Posterior vena cava (tissue), 2 donors: ENCODE measurements around the gene EBF4. TPM values are rescaled to one million over a fixed set of nuclear protein-coding genes. Genes with fewer than 3 reads are reported as not detected.
A peak's percentile ranks its signal among the peaks of the same experiment; 100 is the strongest.
"Not testable (repeated sequence)": the region's sequence is repeated elsewhere in the genome, so short reads cannot be mapped to it uniquely, and the experiment has no call there.

Experiments used
- DNase-seq: peaks from one replicate; pipeline ENCODE4 v3.0.0-alpha.2; 2020; ENCODE audit warnings: low spot score
- intact Hi-C, 2 donors: fragments of 100-400 bp; cut with DNase I; formaldehyde crosslinking; loops; one replicate each; pipeline versions ENCODE4 v1.14.1 to v1.14.2; 2022 to 2023
- total RNA-seq, 2 donors: library from RNA; stranded (reverse); fragmentation: NEBNext Ultra II Directional; extraction: Animal tissue kit (Norgen Biotek cat#: 25700); gene quantifications; one replicate each; pipeline ENCODE4 v1.2.1, GENCODE V29; 2021
- donor health status: DM: yes; HTN: yes; CAD: no.
- donor health status: DM: yes; HTN: yes; CAD: no.

The EBF4 gene
- total RNA-seq, 2 donors from 2014 or later = 11.1 to 17.4 TPM

GRCh38 chr20:2767768-2768631 is 75.4 kb downstream of the EBF4 start:
- intact Hi-C loops = loop anchor here in 1 of 2 donors (2.0 kb wide), 1 partner anchor 21 kb away; no protein-coding TSS in a partner anchor
- peak; percentile 74 for DNase-seq

- intact Hi-C loops = no loop called here
- peak; percentile 22 for DNase-seq
Measured at GRCh38 chr20:2768632-2769015, 76.0 kb downstream of the EBF4 start.

DNA sequence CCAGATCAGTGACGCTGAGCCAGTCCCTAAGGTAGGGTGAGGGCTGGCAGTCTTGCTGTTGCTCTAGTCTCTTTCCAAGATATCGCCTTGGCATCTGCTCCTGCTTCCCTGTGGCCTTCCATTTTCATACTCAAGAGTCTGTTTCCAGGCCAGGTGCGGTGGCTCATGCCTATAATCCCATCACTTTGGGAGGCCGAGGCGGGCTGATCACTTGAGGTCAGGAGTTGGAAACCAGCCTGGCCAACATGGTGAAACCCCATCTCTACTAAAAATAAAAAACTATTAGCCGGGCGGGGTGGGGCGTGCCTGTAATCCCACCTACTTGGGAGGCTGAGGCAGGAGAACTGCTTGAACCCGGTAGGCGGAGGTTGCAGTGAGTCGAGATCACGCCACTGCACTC is 77.5 kb downstream of the EBF4 start:
- peak; percentile 18 for DNase-seq
- intact Hi-C loops = not testable (repeated sequence)

GRCh38 chr20:2771631-2772080 is 79.1 kb downstream of the EBF4 start:
- intact Hi-C loops = no loop called here
- peak; percentile 42 for DNase-seq

DNA sequence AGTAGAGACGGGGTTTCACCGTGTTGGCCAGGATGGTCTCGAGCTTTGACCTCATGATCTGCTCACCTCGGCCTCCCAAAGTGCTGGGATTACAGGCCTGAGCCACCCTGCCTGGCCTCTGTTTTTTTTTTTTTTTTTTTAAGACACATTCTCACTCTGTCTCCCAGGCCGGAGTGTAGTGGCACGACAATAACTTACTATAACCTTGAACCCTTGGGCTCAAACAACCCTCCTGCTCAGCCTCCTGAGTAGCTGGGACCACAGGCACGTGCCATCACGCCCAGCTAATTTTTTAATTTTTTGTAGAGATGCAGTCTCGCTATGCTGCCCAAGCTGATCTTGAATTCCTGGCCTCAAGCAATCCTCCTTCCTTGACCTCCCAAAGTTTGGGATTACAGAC is 81.2 kb downstream of the EBF4 start:
- DNase-seq = peak; percentile 34
- intact Hi-C loops = no loop called here

DNA sequence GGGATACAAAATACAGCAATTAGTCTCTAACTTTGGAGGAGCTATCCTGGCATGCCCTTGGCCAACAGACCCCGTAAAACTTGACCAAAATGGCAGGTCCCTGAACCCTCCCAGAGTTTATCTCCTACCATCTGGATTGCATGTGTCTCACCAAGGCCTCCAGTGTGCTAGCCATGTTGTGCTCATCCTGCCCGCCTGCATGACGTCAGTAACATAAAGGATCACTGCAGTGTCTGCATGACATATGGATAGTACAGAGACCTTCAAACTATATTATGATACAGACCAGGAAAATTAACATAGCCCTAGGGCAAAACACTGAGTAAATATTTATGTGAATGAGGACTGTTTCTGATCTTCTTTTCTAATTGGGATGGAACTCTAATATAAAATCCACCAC is 82.6 kb downstream of the EBF4 start:
- peak; percentile 35 for DNase-seq
- intact Hi-C loops = no loop called here

DNA sequence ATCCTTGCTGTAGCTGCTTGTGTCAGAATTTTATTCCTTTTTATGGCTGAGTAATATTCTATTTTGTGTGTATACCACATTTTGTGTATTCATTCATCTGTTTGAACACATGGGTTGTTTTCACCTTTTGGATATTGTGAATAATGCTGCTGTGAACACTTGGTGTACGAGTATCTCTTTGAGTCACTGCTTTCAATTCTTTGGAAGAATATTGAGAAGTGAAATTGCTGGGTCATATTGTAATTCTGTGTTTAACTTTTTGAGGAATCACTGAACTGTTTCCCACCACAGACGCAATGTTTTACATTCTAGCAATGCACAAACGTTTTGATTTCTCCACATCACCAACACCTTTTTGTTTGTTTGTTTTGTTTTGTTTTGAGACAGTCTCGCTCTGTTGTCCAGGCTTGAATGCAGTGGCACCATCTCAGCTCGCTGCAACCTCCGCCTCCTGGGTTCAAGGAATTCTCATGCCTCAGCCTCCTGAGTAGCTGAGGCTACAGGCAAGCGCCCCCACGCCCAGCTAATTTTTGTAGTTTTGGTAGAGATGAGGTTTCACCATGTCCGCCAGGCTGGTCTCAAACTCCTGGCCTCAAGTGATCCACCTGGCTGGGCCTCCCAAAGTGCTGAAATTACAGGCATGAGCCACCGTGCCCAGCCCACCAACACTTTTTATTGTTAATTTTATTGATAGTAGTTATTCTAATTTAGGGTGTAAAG is 86.2 kb downstream of the EBF4 start:
- intact Hi-C loops = no loop called here
- DNase-seq = no peak

GRCh38 chr20:2780948-2781347 is 88.4 kb downstream of the EBF4 start:
- DNase-seq = no peak
- intact Hi-C loops = loop anchor here in 1 of 2 donors (10.0 kb wide), 1 partner anchor 776 kb away; no protein-coding TSS in a partner anchor

DNA sequence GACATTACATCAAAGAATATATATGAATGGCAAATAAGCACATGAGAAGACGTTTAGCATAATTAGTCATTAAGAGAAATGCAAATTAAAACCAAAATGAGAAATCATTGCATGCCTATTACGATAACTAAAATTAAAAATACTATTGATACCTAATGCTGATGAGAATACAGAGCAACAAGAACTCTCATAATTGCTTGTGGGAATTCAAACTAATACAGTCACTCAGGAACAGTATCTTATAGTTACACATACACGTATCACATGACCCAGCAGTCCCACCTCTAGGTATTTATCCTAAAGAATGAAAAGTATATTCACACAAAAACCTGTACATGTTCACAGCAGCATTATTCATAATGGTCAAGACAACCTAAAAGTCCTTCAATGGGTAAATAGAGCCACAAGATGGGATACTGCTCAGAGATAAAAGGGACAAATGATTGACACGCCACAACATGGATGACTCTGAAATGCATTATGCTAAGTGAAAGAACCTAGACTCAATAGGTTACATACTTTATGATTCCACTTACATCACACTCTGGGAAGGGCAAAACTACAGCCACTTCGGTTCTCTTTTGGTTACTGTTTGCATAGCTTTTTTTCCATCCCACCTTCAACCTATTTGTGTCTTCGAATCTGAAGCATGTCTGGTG is 91.5 kb downstream of the EBF4 start:
- DNase-seq = no peak
- intact Hi-C loops = loop anchor here in 1 of 2 donors (10.0 kb wide), 1 partner anchor 779 kb away; no protein-coding TSS in a partner anchor

- intact Hi-C loops = no loop called here
- no peak for DNase-seq
Measured at GRCh38 chr20:2793471-2793870, 100.9 kb downstream of the EBF4 start.

- intact Hi-C loops = no loop called here
- DNase-seq = peak; percentile 56
Measured at GRCh38 chr20:2794202-2794748, 101.7 kb downstream of the EBF4 start.

DNA sequence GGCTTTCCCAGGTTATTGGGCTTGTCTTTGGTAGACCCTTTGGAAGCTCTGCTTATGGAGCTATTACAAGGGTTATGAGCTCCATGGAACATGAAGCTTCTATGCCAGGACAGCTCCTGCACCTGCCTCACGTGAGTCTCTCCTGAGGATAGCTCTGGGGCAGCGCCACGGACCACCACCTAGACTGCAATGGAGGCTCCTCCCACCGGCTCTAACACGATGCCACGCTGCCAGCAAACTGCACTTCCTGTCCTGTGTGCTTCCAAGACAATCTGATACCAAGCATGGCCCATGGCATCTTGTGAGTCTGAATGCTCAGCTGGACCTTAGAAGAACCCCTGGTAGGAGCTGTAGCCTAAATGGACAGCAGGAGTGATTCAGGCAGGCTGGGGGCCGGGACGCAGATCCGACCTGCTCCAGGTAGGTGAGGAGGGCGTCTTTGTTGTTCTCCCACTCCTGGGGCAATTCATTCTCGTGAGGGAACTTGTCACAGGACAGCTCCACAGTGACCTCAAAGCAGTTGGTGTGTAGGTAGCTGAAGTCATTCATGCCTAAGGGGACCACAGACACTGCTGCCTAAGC is 102.4 kb downstream of the EBF4 start:
- peak; percentile 40 for DNase-seq
- intact Hi-C loops = no loop called here

DNA sequence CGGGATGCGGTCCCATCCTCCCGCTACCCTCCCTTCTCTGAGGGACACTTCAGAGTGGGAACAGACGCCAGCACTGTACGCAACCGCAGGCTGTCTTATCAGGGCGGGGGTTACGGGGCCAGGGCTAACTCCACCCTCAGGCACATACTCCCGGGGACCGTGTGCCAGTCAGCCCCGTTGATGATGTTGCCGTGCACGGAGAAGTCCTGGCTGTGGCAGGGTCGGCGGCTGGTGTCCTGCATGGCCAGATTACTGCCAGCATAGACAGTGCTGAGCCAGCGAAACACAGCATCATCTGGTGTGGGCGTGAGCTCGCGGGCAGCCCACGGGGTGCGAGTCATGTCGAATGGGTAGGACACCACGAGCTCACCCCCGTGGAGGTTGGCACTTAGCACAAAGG is 102.9 kb downstream of the EBF4 start:
- no peak for DNase-seq
- intact Hi-C loops = no loop called here

DNA sequence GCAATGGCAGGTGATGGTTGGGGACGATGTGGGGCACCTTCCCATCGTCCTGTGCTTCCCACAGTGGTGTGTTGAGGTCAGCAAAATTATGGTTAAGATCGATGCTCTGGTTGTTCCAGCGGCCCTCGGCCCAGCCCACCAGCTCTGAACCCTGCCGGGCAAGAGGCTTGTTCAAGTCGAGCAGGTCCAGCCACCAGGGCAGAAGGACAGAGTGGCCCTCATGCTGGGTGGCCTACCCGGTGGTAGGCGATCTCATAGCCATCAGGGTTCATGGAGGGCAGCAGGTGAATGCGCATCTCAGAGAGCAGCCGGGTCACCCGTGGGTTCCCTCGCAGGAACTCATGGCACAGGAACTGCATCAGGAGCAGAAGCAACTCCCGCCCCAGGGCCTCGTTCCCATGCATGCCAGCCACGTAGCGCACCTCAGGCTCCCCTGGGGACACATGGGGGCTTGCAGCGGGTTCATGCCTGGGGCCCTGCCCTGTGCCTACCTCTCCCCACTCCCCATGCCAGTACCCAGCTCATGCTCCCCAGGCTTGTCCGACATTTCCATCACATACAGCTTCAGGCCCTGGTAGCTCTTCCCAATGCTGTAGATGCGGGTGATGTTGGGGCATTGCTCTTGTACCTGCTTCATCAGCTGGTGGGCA is 103.6 kb downstream of the EBF4 start:
- intact Hi-C loops = no loop called here
- no peak for DNase-seq

- DNase-seq = peak; percentile 52
- intact Hi-C loops = no loop called here
Measured at GRCh38 chr20:2797136-2797983, 104.8 kb downstream of the EBF4 start.

DNA sequence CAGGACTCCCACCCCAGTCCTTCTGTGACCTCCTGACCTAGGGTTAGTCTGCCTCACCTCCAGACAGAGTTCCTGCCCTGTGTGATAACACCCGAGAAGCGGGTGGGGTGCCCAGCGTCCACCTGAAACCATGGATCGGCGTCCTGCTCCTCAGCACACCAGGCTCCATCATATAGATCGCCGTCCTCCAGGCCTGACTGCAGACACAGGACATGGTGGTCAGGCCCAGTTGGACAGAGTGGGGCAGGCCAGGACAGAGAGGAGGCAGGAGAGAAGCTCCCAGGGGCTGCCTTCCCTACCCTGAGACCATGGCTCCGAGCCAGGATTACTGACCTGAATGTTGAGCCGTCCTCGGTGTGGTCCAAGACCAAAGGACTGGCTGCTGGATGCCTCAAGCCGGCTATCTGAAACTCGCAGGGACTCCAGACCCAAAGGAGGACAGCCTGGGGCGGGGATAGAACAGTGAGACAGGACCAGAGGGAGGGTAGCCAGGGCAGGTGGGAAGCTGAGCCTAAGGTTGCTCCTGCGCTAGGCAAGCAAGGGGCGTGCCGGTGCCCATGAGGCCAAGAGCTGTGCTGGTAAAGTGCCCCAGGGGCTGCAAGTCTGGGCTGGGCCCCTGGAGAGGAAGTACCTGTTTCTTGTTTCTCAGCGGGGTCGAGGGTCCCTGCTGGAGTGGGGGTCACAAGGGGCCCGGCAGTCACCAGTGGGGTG is 105.7 kb downstream of the EBF4 start:
- DNase-seq = no peak
- intact Hi-C loops = no loop called here

DNA sequence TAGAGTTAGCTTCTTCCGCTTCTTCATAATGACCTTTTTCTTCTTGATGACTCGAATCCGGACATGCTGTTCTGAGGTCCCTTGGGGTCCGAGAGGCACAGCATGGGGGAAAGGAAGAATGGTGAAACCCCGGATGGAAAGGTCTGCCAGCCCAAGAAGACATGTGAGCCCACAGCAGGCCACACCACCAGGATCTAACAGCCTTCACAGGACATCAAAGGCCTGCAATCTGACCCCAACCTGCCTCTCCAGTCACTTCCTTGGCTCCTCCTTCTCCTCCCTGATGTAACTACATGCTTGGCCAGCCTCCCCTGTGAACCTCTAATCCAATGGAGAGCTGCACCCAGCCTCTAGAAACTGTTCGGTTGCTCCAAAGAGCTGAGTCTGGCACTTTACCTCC is 106.2 kb downstream of the EBF4 start:
- DNase-seq = no peak
- intact Hi-C loops = no loop called here
